SK-N-SH (cell line): ENCODE data around the gene PRAF2. TPM values are rescaled to one million over a fixed set of nuclear protein-coding genes. Genes with fewer than 3 reads are reported as not detected.

ENCODE experiments used
- CTCF ChIA-PET: fragments of 300-600, 350-600 bp; formaldehyde crosslinking; extraction: SDS; loops from one replicate; lab custom pipeline; 2021; lab: Yijun Ruan, JAX
- POLR2A ChIA-PET: fragments of 350-600 bp; sonication (Branson Sonifier 250); formaldehyde crosslinking; extraction: SDS; loops from one replicate; lab custom pipeline; 2020; ENCODE audit warnings: antibody characterized with exemption, inconsistent platforms; lab: Yijun Ruan, JAX
- DNase-seq: peaks from one replicate; pipeline ENCODE4 v3.0.0; 2012
- H2AFZ ChIP-seq: fragments of 200-600 bp; sonication (generic); 2 replicates; pipeline ENCODE4 v1.8.1; 2016; ENCODE audit warnings: antibody characterized with exemption, mild to moderate bottlenecking, low read depth
- H3F3A ChIP-seq: fragments of 200-600 bp; sonication (generic); replicated peaks from 2 replicates; pipeline ENCODE3; 2016; ENCODE audit warnings: antibody characterized with exemption, mild to moderate bottlenecking; ENCODE audit not compliant: insufficient read depth
- H3K27ac ChIP-seq, 2 experiments: fragments of 200-500 bp in 1 of 2; fragments of 200-600 bp in 1 of 2; sonication (Bioruptor generic) in 1 of 2; sonication (generic), shearing (Covaris generic) in 1 of 2; 2 replicates each; pipeline versions ENCODE4 v1.5.1 to v1.6.1; 2014 to 2016; ENCODE audit warnings: low read depth in 2 of 2, inconsistent platforms in 1 of 2, low read length in 1 of 2, mild to moderate bottlenecking in 1 of 2, mixed read lengths in 1 of 2
- H3K27me3 ChIP-seq: fragments of 200-600 bp; sonication (generic), shearing (Covaris generic); 2 replicates; pipeline ENCODE4 v1.6.1; 2016; ENCODE audit warnings: mixed run types; ENCODE audit not compliant: insufficient read depth
- H3K36me3 ChIP-seq, 2 experiments: fragments of 200-500 bp in 1 of 2; fragments of 200-600 bp in 1 of 2; sonication (Bioruptor generic) in 1 of 2; sonication (generic) in 1 of 2; replicated peaks in 1 of 2; 2 replicates each; pipeline versions ENCODE3 to v1.5.1; 2014 to 2016; ENCODE audit warnings: low read length in 1 of 2, mild to moderate bottlenecking in 1 of 2; ENCODE audit not compliant: insufficient read depth in 2 of 2, control insufficient read depth in 1 of 2
- H3K4me1 ChIP-seq, 2 experiments: fragments of 200-500 bp in 1 of 2; fragments of 200-600 bp in 1 of 2; sonication (Bioruptor generic) in 1 of 2; sonication (generic), shearing (Covaris generic) in 1 of 2; 2 replicates each; pipeline versions ENCODE4 v1.5.1 to v1.6.1; 2014 to 2016; ENCODE audit warnings: low read depth in 1 of 2, low read length in 1 of 2, mixed run types in 1 of 2; ENCODE audit not compliant: insufficient read depth in 2 of 2, control insufficient read depth in 1 of 2
- H3K4me2 ChIP-seq: fragments of 200-600 bp; sonication (generic), shearing (Covaris generic); 2 replicates; pipeline ENCODE4 v1.6.1; 2017; ENCODE audit warnings: mixed run types
- H3K4me3 ChIP-seq, 2 experiments: fragments of 200-500 bp in 1 of 2; fragments of 200-600 bp in 1 of 2; sonication (Bioruptor generic) in 1 of 2; sonication (generic), shearing (Covaris generic) in 1 of 2; 2 replicates each; pipeline versions ENCODE4 v1.5.1 to v1.8.1; 2014 to 2016; ENCODE audit warnings: low read depth in 2 of 2, inconsistent platforms in 1 of 2, low read length in 1 of 2, mild to moderate bottlenecking in 1 of 2, mixed read lengths in 1 of 2, moderate library complexity in 1 of 2
- H3K79me2 ChIP-seq: fragments of 200-600 bp; sonication (generic); 2 replicates; pipeline ENCODE4 v1.8.1; 2017; ENCODE audit warnings: mild to moderate bottlenecking; ENCODE audit not compliant: insufficient read depth
- H3K9ac ChIP-seq: fragments of 200-600 bp; sonication (generic); 2 replicates; pipeline ENCODE4 v1.6.1; 2017; ENCODE audit warnings: mixed run types
- H3K9me2 ChIP-seq: fragments of 200-600 bp; sonication (generic); 2 replicates; pipeline ENCODE4 v1.6.1; 2017; ENCODE audit warnings: mixed run types
- H3K9me3 ChIP-seq: fragments of 200-600 bp; sonication (generic); 2 replicates; pipeline ENCODE4 v1.6.1; 2017; ENCODE audit warnings: mixed run types, mild to moderate bottlenecking, moderate library complexity
- H4K20me1 ChIP-seq: fragments of 200-600 bp; sonication (generic); 2 replicates; pipeline ENCODE4 v1.6.1; 2017; ENCODE audit warnings: mild to moderate bottlenecking, mixed run types; ENCODE audit not compliant: insufficient read depth
- ELF1 ChIP-seq: IDR thresholded peaks from 2 replicates; pipeline ENCODE4 v1.4.0; 2012
- FOSL2 ChIP-seq: IDR thresholded peaks from 2 replicates; pipeline ENCODE4 v1.4.0; 2012; ENCODE audit warnings: low read depth, mild to moderate bottlenecking, moderate library complexity, borderline replicate concordance
- FOXJ3 ChIP-seq: sonication (generic); formaldehyde crosslinking; IDR thresholded peaks from 2 replicates; pipeline ENCODE4 v1.5.1; 2020; ENCODE audit warnings: mild to moderate bottlenecking, missing genetic modification reagents
- IRF3 ChIP-seq: fragments of 150-350 bp; IDR thresholded peaks from 2 replicates; pipeline ENCODE4 v1.6.1; 2016; ENCODE audit warnings: mild to moderate bottlenecking, low read depth, low read length
- MXI1 ChIP-seq: IDR thresholded peaks from 2 replicates; pipeline ENCODE4 v1.6.1; 2012; ENCODE audit warnings: mild to moderate bottlenecking, low read depth, low read length, improper control_type of control experiment
- POLR2AphosphoS5 ChIP-seq: IDR thresholded peaks from 2 replicates; pipeline ENCODE4 v1.6.1; 2012; ENCODE audit warnings: low read depth, low read length
- RAD21 ChIP-seq: IDR thresholded peaks from 2 replicates; pipeline ENCODE4 v1.6.1; 2012; ENCODE audit warnings: mild to moderate bottlenecking, low read length
- RCOR1 ChIP-seq: fragments of 150-350 bp; IDR thresholded peaks from 2 replicates; pipeline ENCODE4 v1.6.1; 2017; ENCODE audit warnings: antibody characterized with exemption, low read length
- RFX5 ChIP-seq: IDR thresholded peaks from 2 replicates; pipeline ENCODE4 v1.6.1; 2012; ENCODE audit warnings: mild to moderate bottlenecking, improper control_type of control experiment, low read length
- TEAD4 ChIP-seq: IDR thresholded peaks from 2 replicates; pipeline ENCODE4 v1.4.0; 2012; ENCODE audit warnings: mild to moderate bottlenecking, borderline replicate concordance; ENCODE audit not compliant: insufficient read depth
- WGBS: methylation state at CpG from one replicate; pipeline ENCODE4 v1.1.6; 2017; ENCODE audit warnings: low lambda C conversion rate; 5-methylcytosine and 5-hydroxymethylcytosine counted together
- polyA plus RNA-seq, 3 experiments: library from polyadenylated mRNA; depleted of rRNA; stranded (reverse); fragments of >200 nt; gene quantifications; 2 replicates each; pipeline ENCODE4 v1.2.3, GENCODE V29; 2012
- TF ChIP-seq, protein P1 (sequence below): IDR thresholded peaks from 2 replicates; pipeline ENCODE4 v1.4.0; 2012; ENCODE audit warnings: low read depth

PRAF2 gene
- polyA plus RNA-seq, 1 of the 3 experiments (the other 2 are of a cell fraction) = 91.9 TPM

GRCh38 chrX:49042581-49043219, 31.1 kb downstream of the PRAF2 start (continued):
- TF ChIP-seq RCOR1 (no peak), IRF3 (no peak)

GRCh38 chrX:49041744-49042580, 31.8 kb downstream of the PRAF2 start:
- Histone ChIP-seq H3K4me1 (peaks cover 8 to 17% of the 10 kb centered on the region in 2 experiments; a peak in 3 of 4 replicates), H2AFZ (no peak overlapping the region), H3K4me2 (peak overlapping the region; percentile 81), H3K4me3 (peak overlapping the region; percentile 63 to 76), H3F3A (peaks cover 16% of the 10 kb centered on the region), H3K27me3 (peaks cover 14% of the 10 kb centered on the region; the same call in 1 of the 2 replicates), H3K27ac (peak overlapping the region in 1 of 2 experiments; percentile 83; a peak in 3 of 4 replicates), H3K36me3 (peaks cover 3 to 5% of the 10 kb centered on the region in 2 experiments), H3K9ac (peak overlapping the region; percentile 92), H3K9me2 (no peaks in the 10 kb centered on the region), H4K20me1 (no peaks in the 10 kb centered on the region), H3K79me2 (peaks cover 46% of the 10 kb centered on the region), H3K9me3 (no peaks in the 10 kb centered on the region)
- ChIA-PET CTCF (interaction anchor here (1.2 kb wide), 1 partner anchor 27 kb away, joined by 3 read pairs; no protein-coding TSS in a partner anchor), POLR2A (interaction anchor here (1.5 to 2.1 kb wide), 2 partner anchors 13 to 40 kb away, joined by 5 read pairs; partner anchors contain the start of gene GRIPAP1)
- peak; percentile 29 for DNase-seq
- TF ChIP-seq FOSL2 = peak; percentile 34; the same call in 1 of the 2 replicates
- TF ChIP-seq FOXJ3 = no peak
- peak; percentile 32; the same call in 1 of the 2 replicates for TF ChIP-seq ELF1
- TF ChIP-seq, protein P1, sequence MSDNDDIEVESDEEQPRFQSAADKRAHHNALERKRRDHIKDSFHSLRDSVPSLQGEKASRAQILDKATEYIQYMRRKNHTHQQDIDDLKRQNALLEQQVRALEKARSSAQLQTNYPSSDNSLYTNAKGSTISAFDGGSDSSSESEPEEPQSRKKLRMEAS = peak; percentile 52; the same call in 1 of the 2 replicates
- 0 out of 2 replicates have a peak, but pooled peaks have one; percentile 27 for TF ChIP-seq TEAD4
- 0 out of 2 replicates have a peak, but pooled peaks have one; percentile 12 for TF ChIP-seq POLR2AphosphoS5
- TF ChIP-seq RFX5 = no peak
- no peak for TF ChIP-seq RAD21
- 17% methylated on average over 10 of the region's 10 CpGs for WGBS

- H3K27me3 ChIP-seq = peaks cover 6% of the 10 kb centered on the region; the same call in 1 of the 2 replicates
- H3K9ac ChIP-seq = peak overlapping the region; percentile 25; the same call in 1 of the 2 replicates
- H3K36me3 ChIP-seq = peaks cover 3 to 15% of the 10 kb centered on the region in 2 experiments
- peak overlapping the region; percentile 81 for H3K4me2 ChIP-seq
- POLR2A ChIA-PET = interaction anchor here (0.6 kb wide), 1 partner anchor 20 kb away, joined by 4 read pairs; no protein-coding TSS in a partner anchor
- CTCF ChIA-PET = no interaction called here
- peaks cover 16% of the 10 kb centered on the region for H3F3A ChIP-seq
- H3K9me3 ChIP-seq = no peaks in the 10 kb centered on the region
- WGBS = 43% methylated on average over 7 of the region's 7 CpGs
- H3K4me3 ChIP-seq = peak overlapping the region in 1 of 2 experiments; percentile 76; a peak in 2 of 4 replicates
- peaks cover 53% of the 10 kb centered on the region for H3K79me2 ChIP-seq
- no peak for DNase-seq
- H3K4me1 ChIP-seq = peaks cover 8 to 17% of the 10 kb centered on the region in 2 experiments; a peak in 3 of 4 replicates
- H3K27ac ChIP-seq = peak overlapping the region in 1 of 2 experiments; percentile 83; a peak in 3 of 4 replicates
- TF ChIP-seq, protein P1 = no peak
- no peak for TF ChIP-seq POLR2AphosphoS5
- TF ChIP-seq MXI1 = no peak
- no peaks in the 10 kb centered on the region for H3K9me2 ChIP-seq
- H2AFZ ChIP-seq = no peak overlapping the region
- H4K20me1 ChIP-seq = no peaks in the 10 kb centered on the region
These were observed 33.3 kb downstream of the PRAF2 start for GRCh38 chrX:49040376-49040955.
